Measurements from ENCODE around the gene HPSE2. TPM values are rescaled to one million over a fixed set of nuclear protein-coding genes. Genes with fewer than 3 reads are reported as not detected.

HPSE2 gene
- total RNA-seq, 1 experiment from 2014 or later, result 0.05 TPM

DNA sequence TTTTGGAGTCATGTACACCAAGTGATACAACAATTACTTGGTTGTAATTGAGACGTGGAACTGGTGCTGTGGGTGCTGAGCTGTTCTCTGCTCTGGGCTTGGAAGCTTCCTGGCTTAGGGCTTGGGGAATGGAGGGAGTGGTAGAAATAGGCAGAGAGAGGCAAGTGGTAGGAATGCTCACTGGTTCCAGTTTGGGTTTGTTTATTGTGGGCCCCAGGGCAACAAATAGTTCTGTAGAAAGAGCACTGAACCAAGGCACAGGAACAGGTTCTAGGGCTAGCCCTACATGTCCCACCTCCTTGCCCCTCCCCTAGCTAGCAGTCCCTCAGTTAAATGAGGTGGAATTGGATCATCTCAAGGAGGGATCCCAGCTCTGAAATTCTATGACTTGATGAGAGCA is 622.2 kb downstream of the HPSE2 start:
- RAD21 ChIA-PET (ENCODE audit: low non-redundant PET in 1 of 2, low total read pairs in 2 of 2, uncharacterized antibody in 2 of 2, unreplicated experiment in 2 of 2), result no interaction called here
- Histone ChIP-seq H3K79me2 (ENCODE audit: insufficient read depth, low read length) (no peaks in the 10 kb centered on the region), H2AFZ (ENCODE audit: low read depth, low read length, poor library complexity, severe bottlenecking) (no peak overlapping the region), H3K4me3 (replicated peaks in 1 of 2; ENCODE audit: low read depth in 1 of 2, low read length in 2 of 2) (no peak overlapping the region), H3K4me1 (ENCODE audit: control insufficient read depth in 1 of 2, insufficient read depth in 2 of 2, low read length in 2 of 2) (no peaks in the 10 kb centered on the region), H3K9me3 (ENCODE audit: control insufficient read depth in 1 of 2, insufficient read depth in 1 of 2, low read depth in 1 of 2, low read length in 2 of 2) (no peaks in the 10 kb centered on the region), H3K9ac (ENCODE audit: low read length) (no peak overlapping the region), H3K9me2 (ENCODE audit: insufficient read depth) (no peaks in the 10 kb centered on the region), H3K27ac (ENCODE audit: low read depth, low read length) (no peak overlapping the region), H4K20me1 (ENCODE audit: insufficient read depth) (no peaks in the 10 kb centered on the region), H3K4me2 (ENCODE audit: low read length) (no peak overlapping the region), H3K36me3 (ENCODE audit: control insufficient read depth in 1 of 2, insufficient read depth in 2 of 2, low read length in 2 of 2) (no peaks in the 10 kb centered on the region), H3K27me3 (ENCODE audit: insufficient read depth, low read length) (peaks cover 47% of the 10 kb centered on the region)
- TF ChIP-seq YY1 (IDR thresholded peaks at IDR 0.05; ENCODE audit: extremely low read depth, insufficient replicate concordance, low read depth, low read length) (no peak), ZFX (IDR thresholded peaks at IDR 0.05) (no peak), EZH2phosphoT487 (IDR thresholded peaks at IDR 0.05; ENCODE audit: borderline replicate concordance) (no peak), SP1 (IDR thresholded peaks at IDR 0.05; ENCODE audit: low read depth) (no peak), CEBPB (IDR thresholded peaks at IDR 0.05; ENCODE audit: low read depth) (no peak), POLR2AphosphoS5 (IDR thresholded peaks at IDR 0.05; ENCODE audit: low read depth, low read length) (no peak), ELF1 (IDR thresholded peaks at IDR 0.05; ENCODE audit: borderline replicate concordance, low read depth) (no peak), EZH2 (IDR thresholded peaks at IDR 0.05) (no peak), EGR1 (IDR thresholded peaks at IDR 0.05; ENCODE audit: low read depth) (no peak), TCF7L2 (IDR thresholded peaks at IDR 0.05; ENCODE audit: borderline replicate concordance, extremely low read depth, insufficient read depth, insufficient read length) (no peak), ZNF274 (IDR thresholded peaks at IDR 0.05; ENCODE audit: low read depth, low read length) (no peak)
- TF ChIP-seq, protein P1, sequence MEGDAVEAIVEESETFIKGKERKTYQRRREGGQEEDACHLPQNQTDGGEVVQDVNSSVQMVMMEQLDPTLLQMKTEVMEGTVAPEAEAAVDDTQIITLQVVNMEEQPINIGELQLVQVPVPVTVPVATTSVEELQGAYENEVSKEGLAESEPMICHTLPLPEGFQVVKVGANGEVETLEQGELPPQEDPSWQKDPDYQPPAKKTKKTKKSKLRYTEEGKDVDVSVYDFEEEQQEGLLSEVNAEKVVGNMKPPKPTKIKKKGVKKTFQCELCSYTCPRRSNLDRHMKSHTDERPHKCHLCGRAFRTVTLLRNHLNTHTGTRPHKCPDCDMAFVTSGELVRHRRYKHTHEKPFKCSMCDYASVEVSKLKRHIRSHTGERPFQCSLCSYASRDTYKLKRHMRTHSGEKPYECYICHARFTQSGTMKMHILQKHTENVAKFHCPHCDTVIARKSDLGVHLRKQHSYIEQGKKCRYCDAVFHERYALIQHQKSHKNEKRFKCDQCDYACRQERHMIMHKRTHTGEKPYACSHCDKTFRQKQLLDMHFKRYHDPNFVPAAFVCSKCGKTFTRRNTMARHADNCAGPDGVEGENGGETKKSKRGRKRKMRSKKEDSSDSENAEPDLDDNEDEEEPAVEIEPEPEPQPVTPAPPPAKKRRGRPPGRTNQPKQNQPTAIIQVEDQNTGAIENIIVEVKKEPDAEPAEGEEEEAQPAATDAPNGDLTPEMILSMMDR (IDR thresholded peaks at IDR 0.05 in 2 of 3, conservative IDR thresholded peaks at IDR 0.05 in 1 of 3; ENCODE audit: borderline replicate concordance in 1 of 3, insufficient read depth in 1 of 3, low read depth in 2 of 3, low read length in 2 of 3), result no peak
- TF ChIP-seq, protein P2, sequence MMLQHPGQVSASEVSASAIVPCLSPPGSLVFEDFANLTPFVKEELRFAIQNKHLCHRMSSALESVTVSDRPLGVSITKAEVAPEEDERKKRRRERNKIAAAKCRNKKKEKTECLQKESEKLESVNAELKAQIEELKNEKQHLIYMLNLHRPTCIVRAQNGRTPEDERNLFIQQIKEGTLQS (IDR thresholded peaks at IDR 0.05), result no peak
- TF ChIP-seq, protein P3, sequence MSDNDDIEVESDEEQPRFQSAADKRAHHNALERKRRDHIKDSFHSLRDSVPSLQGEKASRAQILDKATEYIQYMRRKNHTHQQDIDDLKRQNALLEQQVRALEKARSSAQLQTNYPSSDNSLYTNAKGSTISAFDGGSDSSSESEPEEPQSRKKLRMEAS (IDR thresholded peaks at IDR 0.05), result no peak
- TF ChIP-seq, protein P4, sequence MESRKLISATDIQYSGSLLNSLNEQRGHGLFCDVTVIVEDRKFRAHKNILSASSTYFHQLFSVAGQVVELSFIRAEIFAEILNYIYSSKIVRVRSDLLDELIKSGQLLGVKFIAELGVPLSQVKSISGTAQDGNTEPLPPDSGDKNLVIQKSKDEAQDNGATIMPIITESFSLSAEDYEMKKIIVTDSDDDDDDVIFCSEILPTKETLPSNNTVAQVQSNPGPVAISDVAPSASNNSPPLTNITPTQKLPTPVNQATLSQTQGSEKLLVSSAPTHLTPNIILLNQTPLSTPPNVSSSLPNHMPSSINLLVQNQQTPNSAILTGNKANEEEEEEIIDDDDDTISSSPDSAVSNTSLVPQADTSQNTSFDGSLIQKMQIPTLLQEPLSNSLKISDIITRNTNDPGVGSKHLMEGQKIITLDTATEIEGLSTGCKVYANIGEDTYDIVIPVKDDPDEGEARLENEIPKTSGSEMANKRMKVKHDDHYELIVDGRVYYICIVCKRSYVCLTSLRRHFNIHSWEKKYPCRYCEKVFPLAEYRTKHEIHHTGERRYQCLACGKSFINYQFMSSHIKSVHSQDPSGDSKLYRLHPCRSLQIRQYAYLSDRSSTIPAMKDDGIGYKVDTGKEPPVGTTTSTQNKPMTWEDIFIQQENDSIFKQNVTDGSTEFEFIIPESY (IDR thresholded peaks at IDR 0.05; ENCODE audit: extremely low read depth, insufficient replicate concordance, low read length), result no peak
- TF ChIP-seq, protein P5, sequence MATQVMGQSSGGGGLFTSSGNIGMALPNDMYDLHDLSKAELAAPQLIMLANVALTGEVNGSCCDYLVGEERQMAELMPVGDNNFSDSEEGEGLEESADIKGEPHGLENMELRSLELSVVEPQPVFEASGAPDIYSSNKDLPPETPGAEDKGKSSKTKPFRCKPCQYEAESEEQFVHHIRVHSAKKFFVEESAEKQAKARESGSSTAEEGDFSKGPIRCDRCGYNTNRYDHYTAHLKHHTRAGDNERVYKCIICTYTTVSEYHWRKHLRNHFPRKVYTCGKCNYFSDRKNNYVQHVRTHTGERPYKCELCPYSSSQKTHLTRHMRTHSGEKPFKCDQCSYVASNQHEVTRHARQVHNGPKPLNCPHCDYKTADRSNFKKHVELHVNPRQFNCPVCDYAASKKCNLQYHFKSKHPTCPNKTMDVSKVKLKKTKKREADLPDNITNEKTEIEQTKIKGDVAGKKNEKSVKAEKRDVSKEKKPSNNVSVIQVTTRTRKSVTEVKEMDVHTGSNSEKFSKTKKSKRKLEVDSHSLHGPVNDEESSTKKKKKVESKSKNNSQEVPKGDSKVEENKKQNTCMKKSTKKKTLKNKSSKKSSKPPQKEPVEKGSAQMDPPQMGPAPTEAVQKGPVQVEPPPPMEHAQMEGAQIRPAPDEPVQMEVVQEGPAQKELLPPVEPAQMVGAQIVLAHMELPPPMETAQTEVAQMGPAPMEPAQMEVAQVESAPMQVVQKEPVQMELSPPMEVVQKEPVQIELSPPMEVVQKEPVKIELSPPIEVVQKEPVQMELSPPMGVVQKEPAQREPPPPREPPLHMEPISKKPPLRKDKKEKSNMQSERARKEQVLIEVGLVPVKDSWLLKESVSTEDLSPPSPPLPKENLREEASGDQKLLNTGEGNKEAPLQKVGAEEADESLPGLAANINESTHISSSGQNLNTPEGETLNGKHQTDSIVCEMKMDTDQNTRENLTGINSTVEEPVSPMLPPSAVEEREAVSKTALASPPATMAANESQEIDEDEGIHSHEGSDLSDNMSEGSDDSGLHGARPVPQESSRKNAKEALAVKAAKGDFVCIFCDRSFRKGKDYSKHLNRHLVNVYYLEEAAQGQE (IDR thresholded peaks at IDR 0.05; ENCODE audit: low read depth), result no peak
- BruUV-seq (replicated peaks), result no TSS peak
- intact Hi-C loops (cut with micrococcal nuclease), result no loop called here
- DNase-seq (ENCODE audit: low read depth, low spot score) (no peak), ATAC-seq (no peak)
- POLR2A ChIA-PET, result no interaction called here
- CTCF ChIA-PET, result no interaction called here

Measured in HCT116 (cell line).